GM18498 (cell line): ENCODE measurements around the gene WFDC9.
"Not testable (repeated sequence)": the region's sequence is repeated elsewhere in the genome, so short reads cannot be mapped to it uniquely, and the experiment has no call there.

ENCODE experiments used
- ATAC-seq: cut with Tn5 transposase; IDR thresholded peaks from one replicate; pipeline ENCODE4 v1.9.1; 2021; ENCODE audit warnings: mild to moderate bottlenecking, moderate library complexity; ENCODE audit not compliant: unreplicated experiment

The WFDC9 gene

GRCh38 chr20:45631184-45631583 is at the start of gene WFDC9:
TSS of gene WFDC9 (minus strand) at chr20:45631284. CDS start at chr20:45610181, 21,103 bp downstream.
- no peak for ATAC-seq

- no peak for ATAC-seq
Observed at GRCh38 chr20:45679650-45680049, 48.6 kb upstream of the WFDC9 start.

- no peak for ATAC-seq
Observed at GRCh38 chr20:45672765-45673164, 41.7 kb upstream of the WFDC9 start.

- no peak for ATAC-seq
Observed at GRCh38 chr20:45670139-45670538, 39.1 kb upstream of the WFDC9 start, which contains the start of gene WFDC11. TSS of gene WFDC11 (minus strand) at chr20:45670239. CDS start at chr20:45650600, 19,639 bp downstream.

- ATAC-seq: not testable (repeated sequence)
Observed at GRCh38 chr20:45657038-45657437, 26.0 kb upstream of the WFDC9 start.

- ATAC-seq: not testable (repeated sequence)
Observed at GRCh38 chr20:45651726-45652125, 20.6 kb upstream of the WFDC9 start.

GRCh38 chr20:45649312-45649863 is 18.3 kb upstream of the WFDC9 start:
- no peak for ATAC-seq

GRCh38 chr20:45647441-45648050 is 16.5 kb upstream of the WFDC9 start:
- ATAC-seq: no peak

GRCh38 chr20:45646875-45647274 is 15.8 kb upstream of the WFDC9 start:
- no peak for ATAC-seq

- not testable (repeated sequence) for ATAC-seq
Observed at GRCh38 chr20:45645869-45646268, 14.8 kb upstream of the WFDC9 start.

- not testable (repeated sequence) for ATAC-seq
Observed at GRCh38 chr20:45641076-45641475, 10.0 kb upstream of the WFDC9 start.

GRCh38 chr20:45639687-45640086 is 8.6 kb upstream of the WFDC9 start:
- ATAC-seq: no peak

GRCh38 chr20:45636513-45636912 is 5.4 kb upstream of the WFDC9 start:
- ATAC-seq: no peak

- no peak for ATAC-seq
Observed at GRCh38 chr20:45630371-45630770, 713 bp downstream of the WFDC9 start.

GRCh38 chr20:45629496-45630100 is 1.5 kb downstream of the WFDC9 start, which contains the start of gene WFDC10A:
TSS of gene WFDC10A (plus strand) at chr20:45629739. CDS start at chr20:45629814, 75 bp downstream.
- ATAC-seq: no peak

- ATAC-seq: no peak
Observed at GRCh38 chr20:45626540-45626939, 4.5 kb downstream of the WFDC9 start.

GRCh38 chr20:45621593-45621992 is 9.5 kb downstream of the WFDC9 start:
- no peak for ATAC-seq

- no peak for ATAC-seq
Observed at GRCh38 chr20:45617591-45617990, 13.5 kb downstream of the WFDC9 start.

GRCh38 chr20:45612314-45612713 is 18.8 kb downstream of the WFDC9 start:
- ATAC-seq: no peak

- ATAC-seq: no peak
Observed at GRCh38 chr20:45611054-45611453, 20.0 kb downstream of the WFDC9 start.

GRCh38 chr20:45607810-45608209 is 23.3 kb downstream of the WFDC9 start:
- no peak for ATAC-seq

GRCh38 chr20:45595235-45595634 is 35.8 kb downstream of the WFDC9 start:
- ATAC-seq: no peak
